Gastrocnemius medialis (tissue), 4 donors: ENCODE data around the gene KRTAP20-2. TPM values are rescaled to one million over a fixed set of nuclear protein-coding genes. Genes with fewer than 3 reads are reported as not detected.

ENCODE experiments used
- ATAC-seq, 2 donors: fragments of 150-250 bp; one replicate each; pipeline ENCODE4 v1.9.1; 2016
- DNase-seq, 2 donors: peaks; one replicate each; pipeline ENCODE4 v3.0.0-alpha.2; 2019
- H3K27ac ChIP-seq, 4 donors: fragments of 200-600 bp; sonication (generic); 1 replicate in 1 of 4; 2 replicates in 3 of 4; pipeline ENCODE4 v1.5.1; 2016 to 2018; ENCODE audit warnings: mild to moderate bottlenecking in 2 of 4, moderate library complexity in 1 of 4
- H3K27me3 ChIP-seq, 3 donors: fragments of 200-600 bp; sonication (generic) in 2 of 3; 1 replicate in 1 of 3; 2 replicates in 2 of 3; pipeline versions ENCODE4 v1.5.1 to v1.6.0; 2016 to 2019; ENCODE audit warnings: mild to moderate bottlenecking in 1 of 3, moderate library complexity in 1 of 3
- H3K36me3 ChIP-seq, 2 donors: fragments of 200-600 bp; sonication (generic) in 1 of 2; one replicate each; pipeline ENCODE4 v1.5.1; 2017 to 2018
- H3K4me1 ChIP-seq, 2 donors: fragments of 200-600 bp; sonication (generic) in 1 of 2; one replicate each; pipeline ENCODE4 v1.5.1; 2016 to 2017; ENCODE audit warnings: mild to moderate bottlenecking in 2 of 2
- H3K4me3 ChIP-seq, 4 donors: fragments of 200-600 bp; sonication (generic) in 3 of 4; 1 replicate in 1 of 4; 2 replicates in 3 of 4; pipeline ENCODE4 v1.5.1; 2016 to 2019; ENCODE audit warnings: mild to moderate bottlenecking in 2 of 4
- H3K9me3 ChIP-seq, 3 donors: fragments of 200-600 bp; sonication (generic) in 2 of 3; 1 replicate in 1 of 3; 2 replicates in 2 of 3; pipeline ENCODE4 v1.5.1; 2016 to 2019
- CTCF ChIP-seq, 5 experiments: fragments of 450-650 bp in 3 of 5; fragments of 200-600 bp in 2 of 5; sonication (generic) in 2 of 5; IDR thresholded peaks in 4 of 5; conservative IDR thresholded peaks in 1 of 5; 1 replicate in 4 of 5; 2 replicates in 1 of 5; pipeline ENCODE4 v1.5.1; 2016 to 2019; ENCODE audit warnings: antibody characterized with exemption in 5 of 5, mild to moderate bottlenecking in 3 of 5, moderate library complexity in 3 of 5
- POLR2A ChIP-seq, 2 donors: fragments of 450-650 bp; IDR thresholded peaks; one replicate each; pipeline ENCODE4 v1.6.1; 2017; ENCODE audit warnings: antibody characterized with exemption in 2 of 2, mild to moderate bottlenecking in 2 of 2, moderate library complexity in 2 of 2
- in situ Hi-C, 4 donors: fragments of 200-750 bp; cut with MboI; loops; one replicate each; pipeline versions ENCODE4 v1.15.0 to v1.8.0; 2017; ENCODE audit warnings: low sequenced_read_pairs in 4 of 4
- intact Hi-C: fragments of 100-400 bp; cut with DNase I; formaldehyde crosslinking; loops from one replicate; pipeline ENCODE4 v1.15.1; 2023; ENCODE audit warnings: low total_unique reads
- total RNA-seq, 4 donors: library from RNA; depleted of rRNA; stranded (reverse); fragments of >200 nt; gene quantifications; one replicate each; pipeline versions ENCODE4 v1.1.0 to v1.2.3, GENCODE V29; 2016

The KRTAP20-2 gene
- total RNA-seq, 4 donors from 2014 or later: not detected

GRCh38 chr21:30605968-30606367 is 29.0 kb upstream of the KRTAP20-2 start:
- no peak for TF ChIP-seq CTCF (IDR thresholded peaks at IDR 0.05 in 4 of 5, conservative IDR thresholded peaks at IDR 0.05 in 1 of 5)
- no peak for TF ChIP-seq POLR2A (IDR thresholded peaks at IDR 0.05)
- Histone ChIP-seq H3K27ac (no peak overlapping the region), H3K4me3 (no peak overlapping the region), H3K27me3 (no peaks in the 10 kb centered on the region), H3K9me3 (no peaks in the 10 kb centered on the region), H3K36me3 (no peaks in the 10 kb centered on the region), H3K4me1 (no peaks in the 10 kb centered on the region)
- in situ Hi-C loops: no loop called here
- DNase-seq: no peak
- no peak for ATAC-seq
- intact Hi-C loops: no loop called here

DNA sequence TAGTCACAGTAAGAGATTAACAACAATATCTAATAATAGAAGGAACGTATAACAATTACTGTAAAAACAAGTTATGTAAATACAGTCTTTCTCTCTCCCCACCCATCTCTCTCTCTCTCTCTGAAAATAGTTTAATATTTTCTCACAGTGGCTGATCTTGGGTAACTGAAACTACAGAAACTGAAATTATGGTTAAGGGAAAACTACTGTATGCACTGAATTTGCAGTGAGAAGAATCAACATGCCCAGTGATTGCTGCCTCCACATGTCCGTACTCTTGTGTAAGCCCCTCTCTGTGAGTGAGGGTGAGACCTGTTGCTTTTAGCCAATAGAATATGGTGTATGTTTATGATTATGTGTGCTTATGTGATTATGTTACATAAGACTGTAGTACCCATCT is 22.9 kb upstream of the KRTAP20-2 start:
- ATAC-seq (no peak), DNase-seq (no peak)
- no peaks in the 10 kb centered on the region for H3K9me3 ChIP-seq
- H3K27me3 ChIP-seq: no peaks in the 10 kb centered on the region
- H3K4me3 ChIP-seq: no peak overlapping the region
- no peak overlapping the region for H3K27ac ChIP-seq
- no peak for TF ChIP-seq POLR2A (IDR thresholded peaks at IDR 0.05)
- TF ChIP-seq CTCF (IDR thresholded peaks at IDR 0.05 in 4 of 5, conservative IDR thresholded peaks at IDR 0.05 in 1 of 5): no peak
- H3K4me1 ChIP-seq: no peaks in the 10 kb centered on the region
- intact Hi-C loops (no loop called here), in situ Hi-C loops (no loop called here)
- no peaks in the 10 kb centered on the region for H3K36me3 ChIP-seq

- TF ChIP-seq POLR2A (IDR thresholded peaks at IDR 0.05) (no peak), CTCF (IDR thresholded peaks at IDR 0.05 in 4 of 5, conservative IDR thresholded peaks at IDR 0.05 in 1 of 5) (no peak)
- DNase-seq: no peak
- Histone ChIP-seq H3K4me1 (no peaks in the 10 kb centered on the region), H3K36me3 (no peaks in the 10 kb centered on the region), H3K4me3 (no peak within 1 kb of the TSS), H3K9me3 (no peaks in the 10 kb centered on the region), H3K27me3 (no peaks in the 10 kb centered on the region), H3K27ac (no peak within 1 kb of the TSS)
- no peak for ATAC-seq
- in situ Hi-C loops (no loop called here), intact Hi-C loops (no loop called here)
Observed at GRCh38 chr21:30613836-30614235, 21.2 kb upstream of the KRTAP20-2 start, which contains the start of gene KRTAP6-1. TSS of gene KRTAP6-1 (minus strand) at chr21:30613930. CDS start at chr21:30613904, 26 bp downstream.

- Histone ChIP-seq H3K9me3 (no peaks in the 10 kb centered on the region), H3K4me1 (no peaks in the 10 kb centered on the region), H3K27ac (no peak overlapping the region), H3K36me3 (no peaks in the 10 kb centered on the region), H3K27me3 (no peaks in the 10 kb centered on the region), H3K4me3 (no peak overlapping the region)
- TF ChIP-seq CTCF (IDR thresholded peaks at IDR 0.05 in 4 of 5, conservative IDR thresholded peaks at IDR 0.05 in 1 of 5): no peak
- TF ChIP-seq POLR2A (IDR thresholded peaks at IDR 0.05): no peak
- ATAC-seq (no peak), DNase-seq (no peak)
- in situ Hi-C loops: no loop called here
- intact Hi-C loops: no loop called here
Observed at GRCh38 chr21:30615199-30615598, 19.8 kb upstream of the KRTAP20-2 start.

DNA sequence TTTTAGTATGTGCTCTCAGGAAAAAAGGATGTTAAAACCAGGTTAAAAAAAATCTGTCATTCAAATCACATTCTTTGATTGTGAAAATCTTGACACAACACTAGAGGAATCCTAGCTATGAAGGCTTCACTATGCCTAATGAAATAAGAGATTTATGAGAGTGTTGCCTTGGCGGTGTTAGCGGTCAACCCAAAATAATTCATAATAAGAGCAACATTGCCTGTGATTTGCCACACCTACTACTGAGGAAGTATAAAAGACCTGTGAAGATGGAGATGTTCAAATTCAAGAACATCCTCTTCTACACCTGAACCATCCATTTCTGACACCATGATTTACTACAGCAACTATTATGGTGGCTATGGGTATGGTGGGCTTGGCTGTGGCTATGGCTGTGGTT is 18.9 kb upstream of the KRTAP20-2 start, which contains the start of gene KRTAP20-1:
TSS of gene KRTAP20-1 (plus strand) at position 301 of the 400 bp plus-strand sequence. CDS start at position 331, 30 bp downstream.
- ATAC-seq: no peak

More for the DNA sequence above, 18.9 kb upstream of the KRTAP20-2 start, which contains the start of gene KRTAP20-1:
- Histone ChIP-seq H3K27me3 (no peaks in the 10 kb centered on the region), H3K4me3 (no peak within 1 kb of the TSS), H3K27ac (no peak within 1 kb of the TSS), H3K4me1 (no peaks in the 10 kb centered on the region), H3K36me3 (no peaks in the 10 kb centered on the region), H3K9me3 (no peaks in the 10 kb centered on the region)
- intact Hi-C loops: no loop called here
- TF ChIP-seq CTCF (IDR thresholded peaks at IDR 0.05 in 4 of 5, conservative IDR thresholded peaks at IDR 0.05 in 1 of 5) (no peak), POLR2A (IDR thresholded peaks at IDR 0.05) (no peak)
- in situ Hi-C loops: no loop called here
- no peak for DNase-seq
